ENCODE results near the gene PERCC1. TPM values are rescaled to one million over a fixed set of nuclear protein-coding genes. Genes with fewer than 3 reads are reported as not detected.

PERCC1 gene
- polyA plus RNA-seq, 4 donors: 0.58 to 0.69 TPM; not detected in 2

DNA sequence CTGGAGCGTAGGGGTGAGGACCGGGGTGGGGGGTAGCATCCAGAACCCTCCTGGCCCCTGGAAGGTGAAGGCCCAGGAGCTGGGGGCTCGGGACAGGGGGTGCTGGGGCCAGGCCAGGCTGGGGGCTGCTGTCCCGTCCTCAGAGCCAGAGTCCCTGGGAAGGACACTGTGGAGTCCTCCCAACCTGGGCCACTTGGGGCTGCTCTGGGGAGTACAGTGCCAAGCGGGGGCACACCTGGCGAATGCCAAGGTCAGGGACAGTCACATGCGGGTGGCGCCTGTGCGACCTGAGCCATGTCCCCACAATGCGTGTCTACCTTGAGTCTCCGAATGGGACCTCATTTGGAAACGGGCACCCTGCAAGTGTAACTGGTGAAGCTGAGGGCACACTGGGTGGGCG is 1.2 kb upstream of the PERCC1 start:
- Histone ChIP-seq H3K4me3 (ENCODE audit: low read depth in 1 of 3, low read length in 3 of 3) (no peak overlapping the region), H3K36me3 (ENCODE audit: control insufficient read depth in 3 of 3, insufficient read depth in 2 of 3, low read depth in 1 of 3, low read length in 3 of 3) (no peaks in the 10 kb centered on the region), H3K4me1 (ENCODE audit: control insufficient read depth in 3 of 3, insufficient read depth in 2 of 3, low read depth in 1 of 3, low read length in 2 of 3) (peaks cover 0 to 7% (median 0%) of the 10 kb centered on the region in 3 donors), H3K9me3 (ENCODE audit: control insufficient read depth in 2 of 2, insufficient read depth in 1 of 2, low read depth in 1 of 2, low read length in 1 of 2) (no peaks in the 10 kb centered on the region), H3K27me3 (ENCODE audit: control insufficient read depth in 3 of 3, insufficient read depth in 3 of 3, low read length in 3 of 3) (no peaks in the 10 kb centered on the region), H3K27ac (ENCODE audit: low read depth in 1 of 3, low read length in 2 of 3) (no peak overlapping the region)
- WGBS, 3 donors: 75 to 92% (median 75%) methylated on average over 13 of the region's 13 CpGs
- no peak for DNase-seq
- FAIRE-seq: no peak

DNA sequence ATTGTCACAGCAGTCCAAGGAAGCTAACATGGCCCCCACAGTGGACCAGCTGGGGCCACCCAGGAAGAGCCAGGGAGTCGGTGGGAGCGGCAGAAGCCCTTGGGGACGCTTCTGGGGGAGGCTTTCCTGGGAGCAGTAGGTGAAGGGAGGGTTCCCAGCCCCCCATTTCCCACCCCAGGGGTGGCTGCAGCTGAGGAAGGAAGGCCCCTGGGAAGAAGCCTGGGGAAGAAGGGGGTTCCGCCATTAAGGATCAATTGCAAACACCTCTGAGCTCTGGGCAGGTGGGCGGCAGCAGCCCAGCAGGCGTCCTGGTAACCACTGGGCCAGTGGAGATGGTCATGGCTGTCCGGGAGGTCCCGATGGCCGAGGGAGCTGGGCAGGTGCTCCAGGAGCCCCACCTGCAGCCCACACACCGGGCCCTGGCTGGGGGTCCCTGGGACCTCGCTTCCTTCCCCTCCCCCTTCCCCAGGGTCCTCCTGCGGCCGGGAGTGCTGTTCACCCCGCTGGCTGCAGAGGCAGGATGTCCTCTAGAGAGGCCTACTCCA is 592 bp upstream of the PERCC1 start:
- Histone ChIP-seq H3K4me3 (ENCODE audit: low read depth in 1 of 3, low read length in 3 of 3) (no peak overlapping the region), H3K4me1 (ENCODE audit: control insufficient read depth in 3 of 3, insufficient read depth in 2 of 3, low read depth in 1 of 3, low read length in 2 of 3) (peaks cover 0 to 7% (median 0%) of the 10 kb centered on the region in 3 donors), H3K9me3 (ENCODE audit: control insufficient read depth in 2 of 2, insufficient read depth in 1 of 2, low read depth in 1 of 2, low read length in 1 of 2) (no peaks in the 10 kb centered on the region), H3K27me3 (ENCODE audit: control insufficient read depth in 3 of 3, insufficient read depth in 3 of 3, low read length in 3 of 3) (no peaks in the 10 kb centered on the region), H3K27ac (ENCODE audit: low read depth in 1 of 3, low read length in 2 of 3) (no peak overlapping the region), H3K36me3 (ENCODE audit: control insufficient read depth in 3 of 3, insufficient read depth in 2 of 3, low read depth in 1 of 3, low read length in 3 of 3) (peaks cover 0 to 4% (median 0%) of the 10 kb centered on the region in 3 donors)
- DNase-seq (no peak), FAIRE-seq (no peak)
- 51 to 60% (median 52%) methylated on average over 14 of the region's 14 CpGs for WGBS, 3 donors

DNA sequence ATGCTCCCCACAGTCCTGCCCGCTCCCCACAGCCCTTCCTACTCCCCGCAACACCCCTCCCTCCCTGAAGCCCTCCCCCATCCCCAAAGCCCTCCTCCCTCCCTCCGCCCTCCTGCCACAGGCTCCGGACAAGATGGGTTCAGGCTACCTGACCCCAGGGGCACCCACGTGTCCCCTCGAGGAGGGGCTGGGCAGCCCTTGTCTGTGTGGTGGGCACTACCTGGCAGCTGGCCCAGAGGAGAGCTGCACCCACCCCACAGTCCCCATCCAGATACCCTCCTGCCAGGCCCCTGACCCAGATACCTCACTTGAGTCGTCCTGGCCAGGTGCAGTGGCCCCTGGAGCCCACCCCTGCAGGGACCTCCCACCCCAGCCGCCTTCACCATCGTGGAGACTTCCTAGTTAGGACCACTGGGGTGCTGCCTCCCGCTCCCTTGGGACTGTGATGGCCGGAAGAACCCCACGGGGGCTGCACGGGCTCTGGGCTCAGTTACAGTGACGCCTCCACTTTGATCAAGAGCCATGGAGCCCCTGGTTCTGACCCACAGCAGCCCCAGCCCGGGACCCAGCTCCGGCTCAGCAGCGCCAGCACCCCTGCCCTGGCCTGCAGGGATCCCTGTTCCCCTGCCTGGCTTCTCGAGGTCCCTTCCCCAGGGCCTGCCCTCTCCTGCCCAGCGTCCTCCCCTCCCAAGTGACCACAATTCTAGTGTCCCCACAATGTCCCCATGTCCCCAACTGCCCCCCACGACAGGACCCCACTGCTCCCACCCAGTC is 806 bp downstream of the PERCC1 start:
- FAIRE-seq: no peak
- no peak overlapping the region for H3K4me3 ChIP-seq (ENCODE audit: low read depth in 1 of 3, low read length in 3 of 3)
- peaks cover 0 to 9% (median 0%) of the 10 kb centered on the region in 3 donors for H3K36me3 ChIP-seq (ENCODE audit: control insufficient read depth in 3 of 3, insufficient read depth in 2 of 3, low read depth in 1 of 3, low read length in 3 of 3)
- DNase-seq: no peak
- H3K27me3 ChIP-seq (ENCODE audit: control insufficient read depth in 3 of 3, insufficient read depth in 3 of 3, low read length in 3 of 3): no peaks in the 10 kb centered on the region
- no peaks in the 10 kb centered on the region for H3K9me3 ChIP-seq (ENCODE audit: control insufficient read depth in 2 of 2, insufficient read depth in 1 of 2, low read depth in 1 of 2, low read length in 1 of 2)
- H3K4me1 ChIP-seq (ENCODE audit: control insufficient read depth in 3 of 3, insufficient read depth in 2 of 3, low read depth in 1 of 3, low read length in 2 of 3): peaks cover 0 to 12% (median 0%) of the 10 kb centered on the region in 3 donors
- H3K27ac ChIP-seq (ENCODE audit: low read depth in 1 of 3, low read length in 2 of 3): no peak overlapping the region
- 63 to 79% (median 71%) methylated on average over 17 to 20 of the region's 20 CpGs for WGBS, 3 donors

DNA sequence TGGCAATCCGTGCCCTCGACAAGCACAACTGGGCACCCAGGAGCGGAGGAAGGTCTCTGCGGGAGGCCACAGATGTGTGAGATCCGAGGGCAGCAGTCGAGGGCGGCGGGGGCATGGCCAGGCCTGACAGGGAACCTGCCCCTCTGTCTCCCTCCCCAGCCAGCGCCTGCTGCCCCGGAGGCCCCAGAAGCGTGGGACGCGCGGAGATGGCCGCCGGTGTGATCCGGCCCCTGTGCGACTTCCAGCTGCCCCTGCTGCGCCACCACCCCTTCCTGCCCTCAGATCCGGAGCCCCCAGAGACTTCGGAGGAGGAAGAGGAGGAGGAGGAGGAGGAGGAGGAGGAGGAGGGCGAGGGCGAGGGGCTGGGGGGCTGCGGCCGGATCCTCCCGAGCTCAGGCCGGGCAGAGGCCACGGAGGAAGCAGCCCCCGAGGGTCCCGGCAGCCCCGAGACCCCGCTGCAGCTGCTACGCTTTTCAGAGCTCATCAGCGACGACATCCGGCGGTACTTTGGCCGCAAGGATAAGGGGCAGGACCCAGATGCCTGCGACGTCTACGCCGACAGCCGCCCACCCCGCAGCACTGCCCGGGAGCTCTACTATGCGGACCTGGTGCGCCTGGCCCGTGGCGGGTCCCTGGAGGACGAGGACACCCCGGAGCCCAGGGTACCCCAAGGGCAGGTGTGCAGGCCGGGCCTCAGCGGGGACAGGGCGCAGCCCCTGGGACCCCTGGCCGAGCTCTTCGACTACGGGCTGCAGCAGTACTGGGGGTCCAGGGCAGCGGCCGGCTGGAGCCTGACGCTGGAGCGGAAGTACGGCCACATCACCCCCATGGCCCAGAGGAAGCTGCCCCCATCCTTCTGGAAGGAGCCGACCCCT is 1.7 kb downstream of the PERCC1 start:
- H3K4me1 ChIP-seq (ENCODE audit: control insufficient read depth in 3 of 3, insufficient read depth in 2 of 3, low read depth in 1 of 3, low read length in 2 of 3): peaks cover 0 to 12% (median 0%) of the 10 kb centered on the region in 3 donors
- H3K27me3 ChIP-seq (ENCODE audit: control insufficient read depth in 3 of 3, insufficient read depth in 3 of 3, low read length in 3 of 3): no peaks in the 10 kb centered on the region
- WGBS, 3 donors: 76 to 85% (median 82%) methylated on average over 56 to 63 of the region's 63 CpGs
- DNase-seq (no peak), FAIRE-seq (no peak)
- peaks cover 0 to 12% (median 0%) of the 10 kb centered on the region in 3 donors for H3K36me3 ChIP-seq (ENCODE audit: control insufficient read depth in 3 of 3, insufficient read depth in 2 of 3, low read depth in 1 of 3, low read length in 3 of 3)
- H3K4me3 ChIP-seq (ENCODE audit: low read depth in 1 of 3, low read length in 3 of 3): no peak overlapping the region
- H3K9me3 ChIP-seq (ENCODE audit: control insufficient read depth in 2 of 2, insufficient read depth in 1 of 2, low read depth in 1 of 2, low read length in 1 of 2): no peaks in the 10 kb centered on the region
- H3K27ac ChIP-seq (ENCODE audit: low read depth in 1 of 3, low read length in 2 of 3): peak overlapping the region in 1 of 3 donors; percentile 37

- Histone ChIP-seq H3K36me3 (ENCODE audit: control insufficient read depth in 3 of 3, insufficient read depth in 2 of 3, low read depth in 1 of 3, low read length in 3 of 3) (peaks cover 0 to 17% (median 0%) of the 10 kb centered on the region in 3 donors), H3K9me3 (ENCODE audit: control insufficient read depth in 2 of 2, insufficient read depth in 1 of 2, low read depth in 1 of 2, low read length in 1 of 2) (no peaks in the 10 kb centered on the region), H3K4me1 (ENCODE audit: control insufficient read depth in 3 of 3, insufficient read depth in 2 of 3, low read depth in 1 of 3, low read length in 2 of 3) (peaks cover 0 to 12% (median 0%) of the 10 kb centered on the region in 3 donors), H3K27ac (ENCODE audit: low read depth in 1 of 3, low read length in 2 of 3) (no peak overlapping the region), H3K27me3 (ENCODE audit: control insufficient read depth in 3 of 3, insufficient read depth in 3 of 3, low read length in 3 of 3) (no peaks in the 10 kb centered on the region), H3K4me3 (ENCODE audit: low read depth in 1 of 3, low read length in 3 of 3) (no peak overlapping the region)
- WGBS, 3 donors: 83 to 85% (median 85%) methylated on average over 7 to 14 of the region's 14 CpGs
- no peak for DNase-seq
- FAIRE-seq: no peak
Observed at GRCh38 chr16:1433263-1433560, 2.3 kb downstream of the PERCC1 start.

DNA sequence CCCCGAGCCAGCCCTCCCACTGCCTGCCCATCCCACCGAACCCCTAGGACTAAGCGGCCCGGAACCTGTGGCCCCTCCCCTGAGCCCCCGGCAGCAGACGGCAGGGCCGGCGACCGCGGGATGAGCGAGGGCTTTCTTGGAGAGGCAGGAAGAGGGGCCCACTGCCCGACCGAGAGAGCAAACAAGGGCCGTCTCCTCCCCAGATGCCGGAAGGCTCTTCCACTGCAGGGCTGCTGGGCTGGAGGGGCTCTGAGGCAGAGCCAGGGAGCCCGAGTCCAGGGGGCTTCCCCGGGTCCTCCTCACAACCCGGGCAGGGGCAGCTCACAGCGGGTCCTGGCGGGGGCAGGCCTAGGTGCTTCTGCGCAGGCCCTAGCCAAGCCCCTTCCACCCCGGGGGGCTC is 2.9 kb downstream of the PERCC1 start:
- H3K4me3 ChIP-seq (ENCODE audit: low read depth in 1 of 3, low read length in 3 of 3): no peak overlapping the region
- FAIRE-seq (no peak), DNase-seq (no peak)
- H3K27me3 ChIP-seq (ENCODE audit: control insufficient read depth in 3 of 3, insufficient read depth in 3 of 3, low read length in 3 of 3): no peaks in the 10 kb centered on the region
- H3K9me3 ChIP-seq (ENCODE audit: control insufficient read depth in 2 of 2, insufficient read depth in 1 of 2, low read depth in 1 of 2, low read length in 1 of 2): no peaks in the 10 kb centered on the region
- H3K36me3 ChIP-seq (ENCODE audit: control insufficient read depth in 3 of 3, insufficient read depth in 2 of 3, low read depth in 1 of 3, low read length in 3 of 3): peaks cover 0 to 17% (median 0%) of the 10 kb centered on the region in 3 donors
- 44 to 61% (median 52%) methylated on average over 10 to 22 of the region's 22 CpGs for WGBS, 3 donors
- H3K4me1 ChIP-seq (ENCODE audit: control insufficient read depth in 3 of 3, insufficient read depth in 2 of 3, low read depth in 1 of 3, low read length in 2 of 3): peaks cover 0 to 12% (median 0%) of the 10 kb centered on the region in 3 donors
- H3K27ac ChIP-seq (ENCODE audit: low read depth in 1 of 3, low read length in 2 of 3): no peak overlapping the region

- no peak for DNase-seq
- 92 to 94% (median 92%) methylated on average over 32 to 40 of the region's 40 CpGs for WGBS, 3 donors
- Histone ChIP-seq H3K9me3 (ENCODE audit: control insufficient read depth in 2 of 2, insufficient read depth in 1 of 2, low read depth in 1 of 2, low read length in 1 of 2) (no peaks in the 10 kb centered on the region), H3K4me1 (ENCODE audit: control insufficient read depth in 3 of 3, insufficient read depth in 2 of 3, low read depth in 1 of 3, low read length in 2 of 3) (peaks cover 0 to 10% (median 0%) of the 10 kb centered on the region in 3 donors), H3K36me3 (ENCODE audit: control insufficient read depth in 3 of 3, insufficient read depth in 2 of 3, low read depth in 1 of 3, low read length in 3 of 3) (peaks cover 0 to 17% (median 0%) of the 10 kb centered on the region in 3 donors), H3K27me3 (ENCODE audit: control insufficient read depth in 3 of 3, insufficient read depth in 3 of 3, low read length in 3 of 3) (no peaks in the 10 kb centered on the region), H3K27ac (ENCODE audit: low read depth in 1 of 3, low read length in 2 of 3) (no peak overlapping the region), H3K4me3 (ENCODE audit: low read depth in 1 of 3, low read length in 3 of 3) (no peak overlapping the region)
- FAIRE-seq: no peak
Observed at GRCh38 chr16:1434644-1435592, 4.0 kb downstream of the PERCC1 start.

Measured in small intestine (tissue), 7 donors.